Left ventricle myocardium inferior (tissue), 1 donor: ENCODE results near the gene BUD13. TPM values are rescaled to one million over a fixed set of nuclear protein-coding genes. Genes with fewer than 3 reads are reported as not detected.

ENCODE experiments used
- DNase-seq: peaks from one replicate; pipeline ENCODE4 v3.0.0-alpha.2; 2020
- H3K27ac ChIP-seq: fragments of 200-600 bp; replicated peaks from 2 replicates; pipeline ENCODE4 v1.8.0; 2021
- H3K27me3 ChIP-seq: fragments of 200-600 bp; 2 replicates; pipeline ENCODE4 v1.8.0; 2021; ENCODE audit warnings: low read depth
- H3K36me3 ChIP-seq: fragments of 200-600 bp; 2 replicates; pipeline ENCODE4 v1.8.0; 2021
- H3K4me1 ChIP-seq: fragments of 200-600 bp; 2 replicates; pipeline ENCODE4 v1.8.0; 2021
- H3K4me3 ChIP-seq: fragments of 200-600 bp; 2 replicates; pipeline ENCODE4 v1.8.0; 2021; ENCODE audit warnings: mild to moderate bottlenecking, moderate library complexity
- H3K9me3 ChIP-seq: fragments of 200-600 bp; replicated peaks from 2 replicates; pipeline ENCODE4 v1.8.0; 2021
- intact Hi-C: fragments of 100-400 bp; cut with micrococcal nuclease; formaldehyde crosslinking; loops from one replicate; pipeline ENCODE4 v1.11.0; 2022
- total RNA-seq: library from RNA; stranded (reverse); fragmentation: NEBNext Ultra II Directional; extraction: Animal tissue kit (Norgen Biotek cat#: 25700); gene quantifications from one replicate; pipeline ENCODE4 v1.2.1, GENCODE V29; 2021
- TF ChIP-seq, protein P1 (sequence below): fragments of 200-600 bp; IDR thresholded peaks from 2 replicates; pipeline ENCODE4 v1.8.0; 2021; ENCODE audit warnings: antibody characterized with exemption, mild to moderate bottlenecking, borderline replicate concordance
- donor health status: DM: no; HTN: yes; CAD: no; lungs with severe emphysema.

The BUD13 gene
- total RNA-seq, 1 donor from 2014 or later = 7.1 TPM

DNA sequence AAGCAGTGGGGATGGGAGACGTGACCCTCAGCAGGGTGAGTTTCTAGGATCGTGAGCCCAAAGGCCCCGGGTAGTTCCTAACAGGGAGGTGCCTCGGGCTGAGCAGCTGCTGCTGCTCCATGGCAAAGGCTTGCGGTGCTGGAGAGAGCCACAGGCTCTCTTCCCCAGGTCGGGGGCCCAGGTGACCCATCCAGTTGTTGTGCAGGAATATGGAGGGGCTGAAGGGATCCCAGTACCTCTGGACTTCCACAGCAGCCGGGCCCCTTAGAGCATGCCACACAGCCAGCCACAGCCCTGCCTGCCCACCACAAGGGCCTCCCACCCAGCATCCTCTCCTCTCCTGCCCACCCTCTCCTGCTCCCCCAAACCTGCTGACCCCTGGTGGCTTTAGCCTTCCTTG lies 49.3 kb downstream of the BUD13 start:
- no peak overlapping the region for H3K4me3 ChIP-seq
- TF ChIP-seq, protein P1, sequence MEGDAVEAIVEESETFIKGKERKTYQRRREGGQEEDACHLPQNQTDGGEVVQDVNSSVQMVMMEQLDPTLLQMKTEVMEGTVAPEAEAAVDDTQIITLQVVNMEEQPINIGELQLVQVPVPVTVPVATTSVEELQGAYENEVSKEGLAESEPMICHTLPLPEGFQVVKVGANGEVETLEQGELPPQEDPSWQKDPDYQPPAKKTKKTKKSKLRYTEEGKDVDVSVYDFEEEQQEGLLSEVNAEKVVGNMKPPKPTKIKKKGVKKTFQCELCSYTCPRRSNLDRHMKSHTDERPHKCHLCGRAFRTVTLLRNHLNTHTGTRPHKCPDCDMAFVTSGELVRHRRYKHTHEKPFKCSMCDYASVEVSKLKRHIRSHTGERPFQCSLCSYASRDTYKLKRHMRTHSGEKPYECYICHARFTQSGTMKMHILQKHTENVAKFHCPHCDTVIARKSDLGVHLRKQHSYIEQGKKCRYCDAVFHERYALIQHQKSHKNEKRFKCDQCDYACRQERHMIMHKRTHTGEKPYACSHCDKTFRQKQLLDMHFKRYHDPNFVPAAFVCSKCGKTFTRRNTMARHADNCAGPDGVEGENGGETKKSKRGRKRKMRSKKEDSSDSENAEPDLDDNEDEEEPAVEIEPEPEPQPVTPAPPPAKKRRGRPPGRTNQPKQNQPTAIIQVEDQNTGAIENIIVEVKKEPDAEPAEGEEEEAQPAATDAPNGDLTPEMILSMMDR = no peak
- intact Hi-C loops = no loop called here
- H3K9me3 ChIP-seq = no peaks in the 10 kb centered on the region
- no peak overlapping the region for H3K27ac ChIP-seq
- no peak for DNase-seq
- no peaks in the 10 kb centered on the region for H3K36me3 ChIP-seq
- no peaks in the 10 kb centered on the region for H3K4me1 ChIP-seq
- peaks cover 72% of the 10 kb centered on the region for H3K27me3 ChIP-seq

- DNase-seq = no peak
- H3K27ac ChIP-seq = no peak overlapping the region
- H3K27me3 ChIP-seq = peaks cover 59% of the 10 kb centered on the region
- H3K4me1 ChIP-seq = no peaks in the 10 kb centered on the region
- intact Hi-C loops = no loop called here
- no peaks in the 10 kb centered on the region for H3K36me3 ChIP-seq
- H3K4me3 ChIP-seq = no peak overlapping the region
- TF ChIP-seq, protein P1 = no peak
- no peaks in the 10 kb centered on the region for H3K9me3 ChIP-seq
Measured at GRCh38 chr11:116721988-116722387, 50.8 kb downstream of the BUD13 start.

DNA sequence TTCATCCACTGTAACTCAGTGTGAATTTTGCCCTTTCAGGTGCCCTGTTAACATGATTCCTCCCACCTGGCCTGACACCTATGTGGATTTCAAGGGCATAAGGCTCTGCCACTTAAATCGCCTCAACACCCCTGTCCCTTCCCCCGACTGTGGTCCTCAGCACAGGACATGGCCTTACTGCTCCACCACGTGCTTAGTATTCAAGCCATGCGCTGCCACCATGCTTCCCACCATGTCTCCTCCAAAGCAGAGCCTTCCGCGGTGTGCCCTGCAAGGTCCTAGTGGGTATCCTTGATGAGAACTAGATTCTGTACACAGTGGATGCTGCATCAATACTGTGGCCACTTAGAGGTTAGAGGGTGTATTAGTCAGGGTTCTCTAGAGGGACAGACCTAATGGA lies 51.9 kb downstream of the BUD13 start:
- Histone ChIP-seq H3K27me3 (peaks cover 48% of the 10 kb centered on the region), H3K9me3 (no peaks in the 10 kb centered on the region), H3K4me3 (no peak overlapping the region), H3K4me1 (no peaks in the 10 kb centered on the region), H3K36me3 (no peaks in the 10 kb centered on the region), H3K27ac (no peak overlapping the region)
- intact Hi-C loops = no loop called here
- TF ChIP-seq, protein P1 = no peak
- no peak for DNase-seq

- no peak overlapping the region for H3K4me3 ChIP-seq
- H3K4me1 ChIP-seq = no peaks in the 10 kb centered on the region
- no peak overlapping the region for H3K27ac ChIP-seq
- intact Hi-C loops = no loop called here
- TF ChIP-seq, protein P1 = no peak
- DNase-seq = no peak
- peaks cover 43% of the 10 kb centered on the region for H3K27me3 ChIP-seq
- no peaks in the 10 kb centered on the region for H3K36me3 ChIP-seq
- H3K9me3 ChIP-seq = no peaks in the 10 kb centered on the region
Measured at GRCh38 chr11:116718955-116719501, 53.8 kb downstream of the BUD13 start.

DNA sequence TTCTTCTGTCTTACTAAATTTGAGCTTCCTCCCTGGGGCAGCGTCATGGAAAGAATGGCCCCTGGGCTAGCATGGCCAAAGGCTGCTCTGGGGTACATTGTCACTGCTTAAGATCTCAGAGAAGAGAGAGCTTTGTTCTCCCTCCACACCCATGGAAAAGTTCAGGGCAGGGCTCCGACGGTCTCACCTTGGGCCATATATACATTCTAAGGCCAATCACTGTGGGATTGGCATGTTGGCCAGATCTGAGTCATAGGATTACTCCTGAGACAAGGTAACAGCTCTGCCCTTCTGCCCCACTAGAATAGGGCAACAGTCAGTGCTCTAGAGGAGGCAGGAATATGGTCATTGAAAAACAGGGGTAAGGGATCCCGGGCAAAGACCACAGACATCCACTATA lies 56.2 kb downstream of the BUD13 start:
- Histone ChIP-seq H3K27ac (no peak overlapping the region), H3K9me3 (peaks cover 4% of the 10 kb centered on the region), H3K36me3 (no peaks in the 10 kb centered on the region), H3K4me1 (no peaks in the 10 kb centered on the region), H3K4me3 (no peak overlapping the region), H3K27me3 (peaks cover 58% of the 10 kb centered on the region)
- intact Hi-C loops = no loop called here
- DNase-seq = no peak
- TF ChIP-seq, protein P1 = no peak
